HG03575 (cell line): ENCODE data around the gene SBK3.
A peak's percentile ranks its signal among the peaks of the same experiment; 100 is the strongest.

Experiments used
- ATAC-seq: cut with Tn5 transposase; IDR thresholded peaks from one replicate; pipeline ENCODE4 v1.9.1; 2021; ENCODE audit not compliant: unreplicated experiment, insufficient number of reproducible peaks, low FRiP score; ENCODE audit errors: extremely low read depth

Gene SBK3

DNA sequence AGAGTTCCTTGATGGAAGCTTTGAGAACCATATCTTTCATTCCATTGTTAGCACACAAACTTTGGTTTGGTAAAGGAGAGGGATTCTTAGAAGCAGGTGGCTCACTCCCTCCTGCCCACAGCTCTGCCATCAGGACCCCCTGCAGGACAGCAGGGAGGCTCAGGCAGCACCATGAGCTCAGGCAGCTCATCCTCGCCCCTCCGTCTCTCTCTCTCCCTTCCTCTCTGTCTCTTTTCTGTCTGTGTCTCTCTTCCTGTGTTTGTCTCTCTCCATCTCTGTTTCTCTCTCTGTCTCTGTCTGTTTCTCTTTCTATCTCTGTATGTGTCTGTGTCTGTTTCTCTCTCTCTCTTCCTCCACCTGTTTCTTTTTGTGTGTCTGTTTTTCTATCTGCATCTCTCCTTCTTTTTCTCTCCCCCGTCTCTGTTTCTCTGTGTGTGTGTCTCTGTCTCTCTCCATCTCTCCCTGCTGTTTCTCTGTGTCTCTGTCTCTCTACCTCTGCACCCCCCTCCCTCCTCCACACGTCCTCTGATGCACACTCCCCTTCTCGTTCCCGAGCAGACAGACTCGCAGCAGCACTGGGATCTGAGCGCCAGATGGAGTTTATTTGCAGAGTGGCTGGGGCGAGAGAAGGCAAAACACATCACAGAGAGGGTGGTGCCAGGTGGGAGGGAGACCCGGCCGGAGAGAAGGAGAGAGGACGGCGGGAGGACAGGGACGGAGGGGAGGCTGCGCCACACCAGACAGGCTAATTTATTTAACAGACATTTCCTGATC lies 17.1 kb downstream of the SBK3 start:
- ATAC-seq = no peak

DNA sequence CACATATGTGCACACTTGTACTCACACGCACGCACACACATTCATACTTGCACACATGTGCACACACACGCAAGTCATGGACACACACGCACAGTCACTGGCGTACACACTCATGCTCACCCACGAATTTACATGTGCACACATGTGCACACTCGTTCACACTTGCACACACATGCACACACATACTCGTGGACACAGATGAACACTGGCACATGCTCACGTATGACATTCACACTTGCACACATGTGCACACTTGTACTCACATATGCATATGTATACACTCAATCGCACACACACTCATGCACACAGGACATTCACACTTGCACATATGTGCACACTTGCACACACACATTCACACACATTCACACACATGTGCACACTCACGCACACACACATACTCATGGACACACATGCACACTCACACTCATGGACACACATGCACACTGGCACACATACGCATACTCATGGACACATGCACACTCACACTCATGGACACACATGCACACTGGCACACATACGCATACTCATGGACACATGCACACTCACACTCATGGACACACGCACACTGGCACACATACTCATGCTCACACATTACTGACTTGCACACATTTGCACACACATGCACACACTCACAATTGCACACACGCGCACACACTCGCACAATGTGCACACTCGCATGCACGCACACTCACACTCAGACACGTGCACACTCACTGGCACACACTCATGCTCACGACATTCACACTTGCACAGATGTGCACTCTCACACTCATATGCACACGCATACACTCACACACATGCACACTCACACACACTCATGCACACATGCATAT lies 17.9 kb downstream of the SBK3 start:
- ATAC-seq = no peak

DNA sequence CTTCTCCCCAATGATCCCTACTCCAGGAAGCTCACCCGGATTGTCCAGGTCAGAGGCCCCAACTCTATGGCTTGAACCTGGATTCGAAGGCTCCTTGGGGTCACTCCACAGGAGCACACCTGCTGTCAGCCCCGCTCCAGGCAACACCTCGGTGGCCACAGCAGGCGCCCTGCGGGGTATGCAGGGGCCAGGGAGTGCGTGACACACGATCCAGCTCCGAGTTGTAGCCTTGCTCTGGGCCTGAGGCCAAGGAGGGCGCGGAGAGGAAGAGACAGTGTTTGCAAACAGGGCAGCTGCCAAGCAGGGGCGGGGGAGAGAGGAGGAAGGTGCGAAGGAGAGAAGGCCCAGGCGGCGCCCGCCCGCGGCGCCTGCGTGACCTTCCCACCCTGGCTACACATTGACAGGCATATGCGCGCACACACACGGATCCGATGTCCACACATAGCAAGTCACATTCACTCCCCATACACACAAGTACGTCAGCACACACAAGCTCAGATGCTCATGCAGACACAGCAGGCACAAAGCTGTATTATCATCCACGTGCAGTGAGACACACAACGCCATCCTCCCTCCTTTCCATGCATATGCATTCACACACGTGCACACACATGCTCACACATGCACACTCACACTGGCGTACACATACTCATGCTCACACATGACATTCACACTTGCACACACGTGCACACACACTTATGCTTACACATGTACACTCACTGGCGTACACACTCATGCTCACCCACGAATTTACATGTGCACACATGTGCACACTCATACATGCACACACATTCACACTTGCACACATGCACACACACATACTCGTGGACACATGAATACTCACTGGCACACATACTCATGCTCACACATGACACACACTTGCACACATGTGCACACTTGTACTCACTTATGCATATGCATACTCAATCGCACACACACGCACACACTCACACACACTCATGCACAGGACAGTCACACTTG lies 18.8 kb downstream of the SBK3 start:
- no peak for ATAC-seq

DNA sequence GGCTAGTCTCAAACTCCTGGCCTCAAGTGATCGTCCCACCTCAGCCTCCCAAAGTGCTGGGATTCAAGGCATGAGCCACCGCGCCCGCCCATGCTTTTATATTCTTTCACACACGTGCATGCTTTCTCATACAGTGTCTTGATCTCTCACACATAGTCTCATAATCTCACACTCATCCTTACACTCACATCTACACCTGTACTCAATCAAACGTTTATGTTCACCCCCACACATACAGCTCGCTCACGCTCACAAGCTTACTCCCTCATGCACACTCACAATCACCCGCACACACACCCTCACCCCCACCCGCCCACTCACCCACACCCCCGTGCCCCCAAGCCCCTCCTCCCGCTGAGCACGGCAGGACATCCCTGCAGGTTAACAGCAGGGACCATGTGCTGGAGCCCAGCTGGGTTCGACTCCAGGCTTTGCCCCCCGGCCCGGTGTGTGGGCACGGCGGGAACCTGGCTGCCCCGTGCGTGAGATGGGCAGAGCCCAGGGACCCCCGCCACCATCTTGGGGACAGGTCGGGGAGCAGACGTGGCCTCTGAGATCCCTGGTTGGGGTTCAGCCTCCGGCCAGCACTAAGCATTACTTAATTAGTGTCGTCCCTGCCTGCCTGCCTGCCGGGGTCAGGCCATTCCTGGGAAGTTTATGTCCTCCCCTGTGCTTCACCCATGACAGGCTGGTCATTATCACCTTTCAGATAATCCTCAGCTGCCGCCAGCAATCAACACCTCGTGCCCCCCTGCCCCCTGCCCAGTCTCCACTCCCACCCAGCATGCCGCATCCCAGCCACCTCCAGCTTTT lies 19.8 kb downstream of the SBK3 start:
- no peak for ATAC-seq

DNA sequence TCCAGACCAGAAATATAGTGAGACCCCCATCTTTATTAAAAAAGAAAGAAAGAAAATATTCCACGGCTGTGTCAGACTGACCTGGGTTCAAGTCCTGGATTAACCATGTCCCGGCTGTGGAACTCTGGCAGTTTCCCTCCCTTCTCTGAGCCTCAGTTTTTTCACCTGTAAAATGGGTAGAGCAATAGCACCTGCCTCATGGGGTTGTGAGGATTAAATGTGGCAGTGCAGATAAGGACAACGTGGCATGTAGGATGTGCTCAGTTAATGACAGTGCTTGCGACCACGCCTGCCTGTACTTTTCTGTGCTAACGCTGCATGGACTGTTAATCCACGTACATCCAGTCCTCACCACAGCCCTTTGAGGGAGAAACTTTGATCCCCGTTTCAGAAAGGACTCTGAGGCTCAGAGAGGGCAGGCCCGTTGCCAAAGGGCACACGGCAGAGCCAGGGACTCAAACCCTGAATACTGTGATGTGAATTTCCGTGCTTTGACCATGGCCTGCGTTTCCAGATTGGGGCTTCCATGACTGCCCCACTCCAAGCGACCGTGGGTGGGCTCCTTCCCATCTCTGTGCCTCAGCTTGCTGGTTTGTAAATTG lies 24.6 kb downstream of the SBK3 start:
- no peak for ATAC-seq

- no peak for ATAC-seq
These were observed 25.7 kb downstream of the SBK3 start for GRCh38 chr19:55519451-55520311.

- ATAC-seq = peak; percentile 58
These were observed 28.3 kb downstream of the SBK3 start for GRCh38 chr19:55516878-55517620.

DNA sequence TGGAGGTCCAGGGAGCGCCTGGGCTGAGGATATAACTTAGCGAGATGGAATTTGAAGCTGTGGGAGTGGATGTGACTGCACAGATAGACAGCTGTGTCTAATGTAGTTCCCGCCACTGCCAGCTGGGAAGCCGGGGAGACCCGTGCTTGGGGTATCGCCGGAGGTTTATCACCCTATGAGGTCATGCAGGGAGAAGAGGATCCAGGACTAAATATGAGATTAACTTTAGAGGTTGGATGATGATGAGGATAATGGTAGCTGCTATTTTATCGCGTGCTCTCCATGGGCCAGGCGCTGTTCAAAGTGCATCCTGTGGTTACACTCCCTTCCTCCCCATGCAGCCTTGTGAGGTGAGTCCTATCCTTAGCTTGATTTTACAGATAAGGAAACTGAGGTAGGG lies 37.2 kb downstream of the SBK3 start:
- no peak for ATAC-seq

DNA sequence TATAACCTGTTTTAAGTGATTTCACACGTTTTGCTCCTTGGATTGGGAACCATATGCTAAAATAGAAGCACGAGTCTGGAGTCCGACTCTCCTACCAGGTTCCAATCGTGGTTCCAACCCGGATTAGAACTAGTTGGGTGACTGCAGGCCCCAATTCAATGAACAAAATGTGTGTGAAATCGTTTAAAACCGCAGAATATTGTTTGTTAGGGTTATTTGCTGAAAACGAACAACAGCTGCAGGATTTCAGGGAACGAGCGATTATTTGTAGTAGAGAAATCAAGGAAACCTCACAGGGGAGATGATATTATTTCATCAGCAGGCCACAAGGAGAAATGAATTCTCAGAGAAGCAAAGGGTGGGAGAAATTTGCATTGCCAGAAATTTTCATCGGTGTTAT lies 40.4 kb downstream of the SBK3 start:
- ATAC-seq = no peak

GRCh38 chr19:55504252-55504603 lies 41.1 kb downstream of the SBK3 start:
- no peak for ATAC-seq

DNA sequence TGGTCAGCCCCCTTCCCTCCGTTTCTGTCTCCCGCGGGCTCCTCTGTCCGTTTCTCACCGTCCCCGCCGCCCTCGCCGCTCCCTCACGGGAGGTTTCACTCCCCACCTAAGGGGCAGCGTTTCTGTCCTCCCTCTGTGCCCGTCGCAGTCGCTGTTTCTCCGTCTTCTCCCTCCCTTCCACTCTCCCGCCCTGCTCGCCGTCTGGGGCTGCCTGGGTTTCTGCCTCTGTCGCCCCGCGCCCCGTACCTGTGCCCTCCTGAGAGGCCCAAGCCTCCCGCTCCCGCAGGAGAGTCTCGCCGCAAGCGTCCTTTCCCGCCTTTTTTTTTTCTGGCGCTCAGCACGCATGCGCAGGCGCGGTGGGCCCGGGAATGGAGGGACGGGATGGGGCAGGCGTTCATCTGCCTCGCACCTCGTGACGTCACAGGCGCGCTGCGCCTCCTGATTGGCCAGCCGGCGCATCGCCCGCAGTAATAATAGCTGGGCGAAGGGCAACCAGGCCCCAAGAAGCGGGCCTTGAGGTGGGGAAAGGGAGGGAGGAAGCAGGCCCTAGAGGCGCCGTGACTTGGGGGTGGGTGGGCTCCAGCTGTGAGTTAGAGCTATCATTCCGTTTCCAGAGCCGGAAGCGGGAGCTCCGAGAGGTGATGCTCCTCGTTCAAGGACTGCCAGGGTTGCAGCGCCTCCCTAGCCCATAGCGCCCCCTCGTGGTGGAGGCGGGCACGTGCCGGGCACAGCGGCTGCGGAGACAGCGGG lies 41.7 kb downstream of the SBK3 start:
- ATAC-seq = no peak

GRCh38 chr19:55503157-55503501 lies 42.2 kb downstream of the SBK3 start:
- no peak for ATAC-seq

- no peak for ATAC-seq
These were observed 43.0 kb downstream of the SBK3 start for GRCh38 chr19:55502197-55502952.

DNA sequence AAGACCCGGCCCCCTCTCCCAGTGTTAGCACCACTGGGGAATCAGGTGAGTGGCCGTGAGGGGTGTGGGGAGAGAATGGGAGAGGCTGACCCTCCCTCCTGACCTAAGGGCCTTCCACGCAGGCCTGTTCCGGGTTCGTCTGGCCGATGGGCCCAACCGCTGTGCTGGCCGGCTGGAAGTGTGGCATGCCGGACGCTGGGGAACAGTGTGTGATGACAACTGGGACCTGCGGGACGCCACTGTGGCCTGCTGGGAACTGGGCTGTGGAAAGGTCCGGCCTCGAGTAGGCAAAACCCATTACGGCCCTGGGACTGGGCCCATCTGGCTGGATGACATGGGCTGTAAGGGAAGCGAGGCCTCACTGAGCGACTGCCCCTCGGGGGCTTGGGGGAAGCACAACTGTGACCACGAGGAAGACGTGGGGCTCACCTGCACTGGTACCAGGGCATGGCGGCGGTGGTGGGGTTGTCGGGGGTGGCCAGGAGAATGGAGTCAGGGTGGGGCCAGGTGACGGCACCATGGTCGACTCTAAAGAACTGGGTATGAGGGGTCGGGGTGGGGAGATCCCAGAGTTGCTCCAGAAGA lies 44.9 kb downstream of the SBK3 start:
- ATAC-seq = no peak

DNA sequence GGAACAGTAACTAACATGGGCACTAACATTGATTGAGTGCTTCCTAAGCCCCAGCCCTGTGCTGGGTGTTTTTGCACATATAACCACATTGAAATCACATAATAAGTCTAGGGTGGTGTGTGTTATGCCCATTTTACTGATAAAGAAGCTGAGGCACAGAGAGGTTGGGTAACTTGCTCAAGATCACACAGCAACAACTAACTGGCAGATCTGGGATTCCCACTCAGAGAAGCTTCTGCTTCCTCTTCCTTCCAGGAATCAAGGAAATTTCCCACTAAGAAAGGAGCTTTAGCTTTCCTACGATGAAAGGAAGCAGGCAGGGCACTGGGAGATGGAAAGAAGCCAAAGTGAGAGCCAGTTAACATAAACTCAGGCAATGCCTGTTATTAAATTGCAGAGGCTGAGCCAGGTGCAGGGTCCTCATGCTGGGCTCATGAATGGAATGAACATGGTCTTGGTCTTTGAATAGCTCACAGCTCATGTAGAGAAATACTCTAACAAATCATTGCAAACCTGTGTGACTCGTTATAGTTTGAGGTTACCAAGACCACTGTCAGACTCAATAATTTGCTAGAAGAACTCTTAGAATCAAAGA lies 47.0 kb downstream of the SBK3 start:
- ATAC-seq = no peak
